Measurements from ENCODE around the gene NME9. TPM values are rescaled to one million over a fixed set of nuclear protein-coding genes. Genes with fewer than 3 reads are reported as not detected.

NME9 gene
- total and polyA plus RNA-seq, 8 donors, result 0.47 to 3.5 (median 0.85) TPM

- FAIRE-seq (no peak), DNase-seq (no peak), ATAC-seq (no peak)
- Histone ChIP-seq H3K4me1 (no peaks in the 10 kb centered on the region), H3K27me3 (no peaks in the 10 kb centered on the region), H3K27ac (no peak overlapping the region), H3K4me3 (no peak overlapping the region), H3K36me3 (no peaks in the 10 kb centered on the region), H3K9me3 (no peaks in the 10 kb centered on the region)
- intact Hi-C loops (cut with DNase I), result no loop called here
- no peak for TF ChIP-seq CTCF (IDR thresholded peaks at IDR 0.05)
- 48 to 55% methylated on average over 1 of the region's 1 CpG for WGBS, 2 donors
These were observed 14.9 kb downstream of the NME9 start for GRCh38 chr3:138314751-138315150.

GRCh38 chr3:138310494-138310893 lies 19.2 kb downstream of the NME9 start:
- intact Hi-C loops (cut with DNase I), result no loop called here
- WGBS, 2 donors, result 74 to 75% methylated on average over 4 of the region's 4 CpGs
- ATAC-seq, result no peak
- TF ChIP-seq CTCF (IDR thresholded peaks at IDR 0.05), result no peak
- H3K4me3 ChIP-seq, result no peak overlapping the region
- no peak for DNase-seq
- no peak overlapping the region for H3K27ac ChIP-seq
- no peaks in the 10 kb centered on the region for H3K27me3 ChIP-seq
- H3K9me3 ChIP-seq, result no peaks in the 10 kb centered on the region
- FAIRE-seq, result no peak
- no peaks in the 10 kb centered on the region for H3K36me3 ChIP-seq
- H3K4me1 ChIP-seq, result no peaks in the 10 kb centered on the region

GRCh38 chr3:138308783-138309182 lies 20.9 kb downstream of the NME9 start:
- H3K27me3 ChIP-seq, result no peaks in the 10 kb centered on the region
- TF ChIP-seq CTCF (IDR thresholded peaks at IDR 0.05), result no peak
- intact Hi-C loops (cut with DNase I), result no loop called here
- no peak overlapping the region for H3K4me3 ChIP-seq
- H3K27ac ChIP-seq, result no peak overlapping the region
- H3K9me3 ChIP-seq, result no peaks in the 10 kb centered on the region
- no peak for DNase-seq
- ATAC-seq, result no peak
- no peaks in the 10 kb centered on the region for H3K36me3 ChIP-seq
- no peaks in the 10 kb centered on the region for H3K4me1 ChIP-seq
- FAIRE-seq, result no peak

GRCh38 chr3:138307899-138308298 lies 21.8 kb downstream of the NME9 start:
- ATAC-seq (no peak), DNase-seq (no peak), FAIRE-seq (no peak)
- 83 to 88% methylated on average over 5 of the region's 5 CpGs for WGBS, 2 donors
- no peaks in the 10 kb centered on the region for H3K9me3 ChIP-seq
- H3K4me1 ChIP-seq, result no peaks in the 10 kb centered on the region
- no peak overlapping the region for H3K4me3 ChIP-seq
- H3K27me3 ChIP-seq, result no peaks in the 10 kb centered on the region
- intact Hi-C loops (cut with DNase I), result no loop called here
- no peak for TF ChIP-seq CTCF (IDR thresholded peaks at IDR 0.05)
- no peaks in the 10 kb centered on the region for H3K36me3 ChIP-seq
- no peak overlapping the region for H3K27ac ChIP-seq

GRCh38 chr3:138303474-138303873 lies 26.2 kb downstream of the NME9 start:
- 59 to 60% methylated on average over 6 of the region's 6 CpGs for WGBS, 2 donors
- Histone ChIP-seq H3K9me3 (no peaks in the 10 kb centered on the region), H3K4me1 (no peaks in the 10 kb centered on the region), H3K4me3 (peak overlapping the region in 1 of 4 donors; percentile 5), H3K36me3 (no peaks in the 10 kb centered on the region), H3K27me3 (no peaks in the 10 kb centered on the region), H3K27ac (peak overlapping the region in 1 of 4 donors; percentile 22)
- TF ChIP-seq CTCF (IDR thresholded peaks at IDR 0.05), result no peak
- DNase-seq (no peak), FAIRE-seq (no peak), ATAC-seq (peak in 3 of 4 donors; percentile 35 to 76 (median 38))
- intact Hi-C loops (cut with DNase I), result no loop called here
